AG04449 (cell line): ENCODE measurements around the gene TTC4.

ENCODE experiments used
- CTCF ChIA-PET: fragments of 350-600 bp; formaldehyde crosslinking; extraction: SDS; loops from one replicate; lab custom pipeline; 2021; ENCODE audit warnings: antibody characterized with exemption; lab: Yijun Ruan, JAX
- POLR2A ChIA-PET: fragments of 400-600, 350-600 bp; formaldehyde crosslinking; extraction: SDS; loops from one replicate; lab custom pipeline; 2020; ENCODE audit warnings: antibody characterized with exemption, inconsistent platforms; lab: Yijun Ruan, JAX
- DNase-seq: peaks from one replicate; pipeline ENCODE4 v3.0.0-alpha.2; 2010; ENCODE audit warnings: low read depth, low spot score
- H3K4me3 ChIP-seq: 2 replicates; pipeline ENCODE4 v1.5.1; 2011; ENCODE audit warnings: low read depth, mild to moderate bottlenecking, control low read depth, low read length
- CTCF ChIP-seq: IDR thresholded peaks from one replicate; pipeline ENCODE4 v1.5.1; 2011; ENCODE audit warnings: mild to moderate bottlenecking, moderate library complexity, low read length, control low read depth, inconsistent platforms; ENCODE audit not compliant: insufficient read depth; ENCODE audit errors: missing control alignments

Gene TTC4

GRCh38 chr1:54698346-54698745 lies 17.3 kb upstream of the TTC4 start:
- ChIA-PET CTCF (no interaction called here), POLR2A (no interaction called here)
- DNase-seq: no peak
- H3K4me3 ChIP-seq: no peak overlapping the region
- TF ChIP-seq CTCF: no peak

- POLR2A ChIA-PET: no interaction called here
- no peak for TF ChIP-seq CTCF
- CTCF ChIA-PET: no interaction called here
Measured at GRCh38 chr1:54699936-54700525, 15.6 kb upstream of the TTC4 start.

GRCh38 chr1:54701066-54701465 lies 14.6 kb upstream of the TTC4 start:
- H3K4me3 ChIP-seq: no peak overlapping the region
- no peak for DNase-seq
- CTCF ChIA-PET: no interaction called here
- TF ChIP-seq CTCF: no peak
- POLR2A ChIA-PET: no interaction called here

More at GRCh38 chr1:54699936-54700525, 15.6 kb upstream of the TTC4 start:
- no peak overlapping the region for H3K4me3 ChIP-seq
- DNase-seq: no peak

GRCh38 chr1:54701996-54702395 lies 13.7 kb upstream of the TTC4 start:
- no peak for DNase-seq
- TF ChIP-seq CTCF: no peak
- ChIA-PET POLR2A (no interaction called here), CTCF (no interaction called here)
- no peak overlapping the region for H3K4me3 ChIP-seq

- POLR2A ChIA-PET: no interaction called here
- TF ChIP-seq CTCF: no peak
- DNase-seq: no peak
- CTCF ChIA-PET: interaction anchor here (1.9 kb wide), 1 partner anchor 12 kb away, joined by 5 read pairs; the partner anchor contains the start of gene TTC4
- no peak overlapping the region for H3K4me3 ChIP-seq
Measured at GRCh38 chr1:54703471-54703870, 12.2 kb upstream of the TTC4 start.

- no peak for DNase-seq
- ChIA-PET POLR2A (no interaction called here), CTCF (interaction anchor here (0.6 to 1.9 kb wide), 2 partner anchors 10 to 711 kb away, joined by 4 to 5 read pairs; partner anchors contain the start of gene TTC4)
- H3K4me3 ChIP-seq: no peak overlapping the region
- TF ChIP-seq CTCF: no peak
Measured at GRCh38 chr1:54705153-54705552, 10.5 kb upstream of the TTC4 start.
